Measurements from ENCODE around the gene PLEKHJ1. TPM values are rescaled to one million over a fixed set of nuclear protein-coding genes. Genes with fewer than 3 reads are reported as not detected.

The PLEKHJ1 gene
- total and polyA plus RNA-seq, 2 of the 8 experiments (the other 6 are each of a cell fraction or from before 2014, with no cell fraction given), result 135 to 187 TPM

DNA sequence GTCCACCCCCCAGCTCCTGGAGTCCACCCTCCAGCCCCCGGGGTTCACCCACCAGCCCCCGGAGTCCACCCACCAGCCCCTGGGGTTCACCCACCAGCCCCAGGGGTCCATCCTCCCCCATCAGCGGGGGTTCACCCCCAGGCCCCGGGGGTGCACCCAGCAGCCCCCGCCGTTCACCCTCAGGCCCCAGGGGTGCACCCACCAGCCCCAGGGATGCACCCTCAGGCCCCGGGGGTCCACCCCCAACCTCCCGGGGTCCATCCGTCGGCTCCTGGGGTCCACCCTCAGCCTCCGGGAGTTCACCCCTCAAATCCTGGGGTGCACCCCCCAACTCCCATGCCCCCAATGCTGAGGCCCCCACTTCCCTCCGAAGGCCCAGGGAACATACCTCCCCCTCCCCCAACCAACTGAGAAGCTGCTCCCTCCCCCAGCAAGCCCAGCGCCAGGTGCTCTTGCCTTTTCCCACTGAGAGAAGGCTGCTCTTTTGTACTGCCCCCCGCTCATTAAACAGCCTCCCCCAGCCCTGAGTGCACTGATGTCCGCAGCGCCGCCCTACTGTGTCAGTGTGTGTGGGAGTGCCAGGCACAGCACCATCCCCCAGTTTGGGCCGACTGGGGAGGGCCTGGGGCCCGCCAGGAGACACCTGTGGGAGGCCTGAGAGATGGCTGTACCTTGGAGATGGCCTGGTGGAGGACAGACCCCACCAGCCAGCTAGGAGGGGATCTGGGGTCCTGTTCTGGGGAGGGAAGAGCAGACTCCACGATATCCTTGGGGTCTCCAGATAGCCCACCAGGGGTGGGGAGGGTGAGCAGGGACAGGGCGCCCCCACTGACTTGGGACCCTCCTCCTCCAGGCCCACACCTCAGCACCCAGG lies 12.2 kb upstream of the PLEKHJ1 start:
- Histone ChIP-seq H3K23ac (ENCODE audit: insufficient read length) (no peak overlapping the region), H2AFZ (ENCODE audit: low read length) (no peak overlapping the region), H4K91ac (replicated peaks; ENCODE audit: insufficient read length, low read length) (no peak overlapping the region), H3K4me2 (ENCODE audit: insufficient read depth in 1 of 2, low read depth in 2 of 2, low read length in 2 of 2) (no peak overlapping the region), H4K8ac (ENCODE audit: extremely low read depth, insufficient read depth, low read length) (no peak overlapping the region), H2BK15ac (ENCODE audit: low read length) (no peak overlapping the region), H4K20me1 (replicated peaks in 1 of 2; ENCODE audit: control insufficient read depth in 1 of 2, insufficient read depth in 2 of 2, low read length in 2 of 2) (peaks cover 13 to 29% of the 10 kb centered on the region in 2 experiments), H3K4me1 (replicated peaks in 1 of 4; ENCODE audit: control insufficient read depth in 3 of 4, insufficient read depth in 4 of 4, low read length in 3 of 4) (peaks cover 0 to 4% (median under 1%) of the 10 kb centered on the region in 4 experiments; a peak in 3 of 7 replicates), H3K23me2 (ENCODE audit: low read depth, low read length) (peaks cover 6% of the 10 kb centered on the region; the same call in 1 of the 2 replicates), H4K5ac (ENCODE audit: insufficient read length, low read depth, low read length) (no peak overlapping the region), H3K79me1 (ENCODE audit: low read depth, low read length) (no peaks in the 10 kb centered on the region; the same call in 1 of the 2 replicates), H3K36me3 (ENCODE audit: control insufficient read depth in 2 of 4, insufficient read depth in 4 of 4, low read length in 3 of 4) (peaks cover 27 to 44% (median 39%) of the 10 kb centered on the region in 4 experiments), H3K9ac (replicated peaks in 1 of 4; ENCODE audit: extremely low read depth in 1 of 4, low read depth in 3 of 4, low read length in 3 of 4) (no peak overlapping the region), H3K27ac (ENCODE audit: low read depth, low read length) (no peak overlapping the region), H3K18ac (ENCODE audit: extremely low read depth, low read length) (no peak overlapping the region), H3K27me3 (replicated peaks in 1 of 4; ENCODE audit: control insufficient read depth in 3 of 4, extremely low read depth in 1 of 4, insufficient read depth in 3 of 4, low read length in 3 of 4) (peaks cover 0 to 13% (median 6%) of the 10 kb centered on the region in 4 experiments; a peak in 4 of 7 replicates), H3K4ac (replicated peaks; ENCODE audit: insufficient read length, low read depth, low read length) (no peak overlapping the region), H2BK12ac (ENCODE audit: low read depth, low read length) (no peak overlapping the region), H3K14ac (ENCODE audit: insufficient read length) (no peak overlapping the region), H3K4me3 (ENCODE audit: extremely low read depth in 1 of 4, insufficient read depth in 2 of 4, low read depth in 3 of 4, low read length in 4 of 4) (no peak overlapping the region), H3K79me2 (ENCODE audit: control insufficient read depth in 1 of 2, insufficient read depth in 2 of 2, low read length in 2 of 2) (peaks cover 0 to 8% of the 10 kb centered on the region in 2 experiments; a peak in 2 of 4 replicates), H3K56ac (replicated peaks; ENCODE audit: insufficient read length, low read depth, low read length) (no peak overlapping the region), H2BK20ac (ENCODE audit: low read length) (no peak overlapping the region), H2BK120ac (replicated peaks; ENCODE audit: low read depth, low read length) (no peak overlapping the region), H3K9me3 (ENCODE audit: insufficient read depth in 2 of 2, low read depth in 1 of 2, low read length in 1 of 2) (no peaks in the 10 kb centered on the region; a peak in 1 of 4 replicates), H2BK5ac (ENCODE audit: low read depth, low read length) (no peak overlapping the region), H2AK5ac (ENCODE audit: low read depth, low read length) (no peak overlapping the region)
- TF ChIP-seq BRCA1 (IDR thresholded peaks at IDR 0.05; ENCODE audit: low read depth, low read length) (no peak), EZH2 (IDR thresholded peaks at IDR 0.05; ENCODE audit: low read depth, low read length, severe bottlenecking) (no peak), CHD2 (IDR thresholded peaks at IDR 0.05; ENCODE audit: low read length) (no peak), CTBP2 (IDR thresholded peaks at IDR 0.05; ENCODE audit: borderline replicate concordance, insufficient read depth, insufficient read length, low read length) (no peak)
- no peak for DNase-seq (ENCODE audit: low read depth in 1 of 2, low spot score in 2 of 2)
- FAIRE-seq, result no peak
- WGBS, 2 experiments (ENCODE audit: extremely low coverage in 1 of 2, insufficient coverage in 1 of 2, insufficient read length in 1 of 2, insufficient replicate concordance in 2 of 2, low coverage in 1 of 2, low lambda C conversion rate in 2 of 2, missing lambda C conversion rate in 1 of 2), result 74% methylated on average over 12 of the region's 21 CpGs; no CpG with 5 or more reads in 1 of the 2 experiments
- CTCF ChIA-PET (ENCODE audit: partially characterized antibody), result interaction anchor here (0.7 to 1.6 kb wide), 3 partner anchors 67 to 79 kb away, joined by 3 to 5 read pairs (median 3); no protein-coding TSS in a partner anchor
- POLR2A ChIA-PET (ENCODE audit: partially characterized antibody), result interaction anchor here (0.6 to 18.7 kb wide), 9 partner anchors 7 to 507 kb away, joined by 3 to 330 read pairs (median 6); partner anchors contain the start of genes PLEKHJ1 and SF3A2
